HG03442 (cell line): ENCODE measurements around the gene SDSL.

Source experiments
- ATAC-seq: cut with Tn5 transposase; IDR thresholded peaks from one replicate; pipeline ENCODE4 v1.9.1; 2021; ENCODE audit warnings: mild to moderate bottlenecking, moderate library complexity; ENCODE audit not compliant: unreplicated experiment

The SDSL gene

GRCh38 chr12:113466454-113467141 lies 44.4 kb downstream of the SDSL start:
- no peak for ATAC-seq

- ATAC-seq: no peak
These were observed 44.9 kb downstream of the SDSL start for GRCh38 chr12:113467142-113467501.

GRCh38 chr12:113467502-113468364 lies 45.6 kb downstream of the SDSL start:
- no peak for ATAC-seq

- ATAC-seq: no peak
These were observed 46.4 kb downstream of the SDSL start for GRCh38 chr12:113468365-113469223.

GRCh38 chr12:113469224-113469948 lies 47.2 kb downstream of the SDSL start:
- ATAC-seq: no peak

GRCh38 chr12:113469949-113470743 lies 48.0 kb downstream of the SDSL start:
- ATAC-seq: no peak

GRCh38 chr12:113470871-113471618 lies 48.9 kb downstream of the SDSL start:
- no peak for ATAC-seq

- ATAC-seq: no peak
These were observed 49.5 kb downstream of the SDSL start, which contains the start of gene LHX5 for GRCh38 chr12:113471619-113472171. LHX5 (minus strand) TSS chr12:113471871; CDS start chr12:113471498, 373 bp downstream.

GRCh38 chr12:113472191-113473121 lies 50.3 kb downstream of the SDSL start:
- no peak for ATAC-seq

- ATAC-seq: no peak
These were observed 51.2 kb downstream of the SDSL start for GRCh38 chr12:113473400-113473799.

GRCh38 chr12:113473942-113474341 lies 51.8 kb downstream of the SDSL start:
- no peak for ATAC-seq

GRCh38 chr12:113474635-113475436 lies 52.7 kb downstream of the SDSL start:
- ATAC-seq: no peak

- no peak for ATAC-seq
These were observed 53.4 kb downstream of the SDSL start for GRCh38 chr12:113475451-113476175.

- no peak for ATAC-seq
These were observed 54.2 kb downstream of the SDSL start for GRCh38 chr12:113476176-113476986.

- ATAC-seq: no peak
These were observed 55.1 kb downstream of the SDSL start for GRCh38 chr12:113477171-113477841.
